Testis (tissue), 3 donors: ENCODE results near the gene BUD13. TPM values are rescaled to one million over a fixed set of nuclear protein-coding genes. Genes with fewer than 3 reads are reported as not detected.
"Not testable (repeated sequence)": the region's sequence is repeated elsewhere in the genome, so short reads cannot be mapped to it uniquely, and the experiment has no call there.

ENCODE experiments used
- DNase-seq: peaks from one replicate; pipeline ENCODE4 v3.0.0-alpha.2; 2019
- H3K27ac ChIP-seq, 2 donors: fragments of 200-600 bp; sonication (generic); one replicate each; pipeline ENCODE4 v1.5.1; 2019
- H3K27me3 ChIP-seq: fragments of 200-600 bp; sonication (generic); one replicate; pipeline ENCODE4 v1.5.1; 2019
- H3K36me3 ChIP-seq: fragments of 200-600 bp; sonication (generic); one replicate; pipeline ENCODE4 v1.5.1; 2017; ENCODE audit warnings: low read depth; ENCODE audit errors: missing control alignments
- H3K4me1 ChIP-seq: fragments of 200-600 bp; sonication (generic); one replicate; pipeline ENCODE4 v1.5.1; 2019
- H3K4me3 ChIP-seq, 2 donors: fragments of 200-600 bp; sonication (generic); one replicate each; pipeline ENCODE4 v1.5.1; 2017 to 2019
- H3K9me3 ChIP-seq: fragments of 200-600 bp; sonication (generic); one replicate; pipeline ENCODE4 v1.5.1; 2017
- CTCF ChIP-seq, 3 experiments: fragments of 450-650 bp in 2 of 3; fragments of 200-600 bp in 1 of 3; sonication (generic) in 1 of 3; IDR thresholded peaks; one replicate each; pipeline ENCODE4 v1.5.1; 2016 to 2019; ENCODE audit warnings: antibody characterized with exemption in 3 of 3, mild to moderate bottlenecking in 2 of 3, moderate library complexity in 1 of 3
- POLR2A ChIP-seq: fragments of 450-650 bp; IDR thresholded peaks from one replicate; pipeline ENCODE4 v1.6.1; 2017; ENCODE audit warnings: antibody characterized with exemption, mild to moderate bottlenecking, moderate library complexity
- WGBS, 2 donors: methylation state at CpG; one replicate each; pipeline ENCODE4 v1.1.5; 2018; 5-methylcytosine and 5-hydroxymethylcytosine counted together
- intact Hi-C: fragments of 100-400 bp; cut with DNase I; formaldehyde crosslinking; loops from one replicate; pipeline ENCODE4 v1.15.1; 2023; ENCODE audit warnings: low total_unique reads
- polyA plus RNA-seq: library from polyadenylated mRNA; stranded (reverse); fragments of 350-450 nt; fragmentation: Illumina TruSeq; extraction: RNeasy Lipid Tissue Mini Kit (QIAGEN cat#74804); gene quantifications from one replicate; pipeline ENCODE4 v1.2.3, GENCODE V29; 2014; ENCODE audit warnings: low read depth, low replicate concordance; ENCODE audit not compliant: insufficient read depth
- total RNA-seq, 2 donors: library from RNA; depleted of rRNA; stranded (reverse); fragments of >200 nt; gene quantifications; one replicate each; pipeline ENCODE4 v1.2.3, GENCODE V29; 2016

BUD13 gene
- total and polyA plus RNA-seq, 3 donors from 2014 or later = 25.9 to 47.2 (median 32.0) TPM

GRCh38 chr11:116773203-116774097 lies 663 bp upstream of the BUD13 start:
- WGBS, 2 donors = 5% methylated on average over 18 to 25 of the region's 25 CpGs
- TF ChIP-seq POLR2A (no peak), CTCF (IDR thresholded peaks at IDR 0.05) (no peak)

DNA sequence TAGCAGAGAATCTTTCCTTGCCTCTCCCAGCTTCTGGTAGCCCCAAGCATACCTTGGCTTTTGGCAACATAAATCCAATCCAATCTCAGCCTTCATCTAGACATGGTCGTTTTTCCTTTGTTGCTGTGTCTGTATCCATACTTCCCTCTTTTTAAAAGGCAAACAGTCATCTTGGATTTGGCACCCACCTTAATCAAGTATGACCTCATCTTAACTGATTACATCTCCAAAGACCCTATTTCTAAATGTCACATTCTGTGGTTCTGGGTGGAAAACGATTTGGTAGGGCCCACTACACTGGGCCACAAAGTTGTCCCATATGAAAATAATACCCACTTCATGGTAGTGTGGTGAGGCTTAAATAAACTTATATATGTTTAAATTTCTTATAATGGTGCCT lies 852 bp downstream of the BUD13 start:
- H3K27me3 ChIP-seq = no peaks in the 10 kb centered on the region
- H3K4me3 ChIP-seq = peak overlapping the region; percentile 97 to 98
- WGBS, 2 donors = 0 to 6% methylated on average over 2 of the region's 2 CpGs
- no peak for TF ChIP-seq POLR2A
- no peak for TF ChIP-seq CTCF (IDR thresholded peaks at IDR 0.05)
- H3K4me1 ChIP-seq = peaks cover 12% of the 10 kb centered on the region
- intact Hi-C loops = no loop called here
- no peak for DNase-seq
- peak overlapping the region in 1 of 2 donors; percentile 96 for H3K27ac ChIP-seq
- no peaks in the 10 kb centered on the region for H3K9me3 ChIP-seq
- no peaks in the 10 kb centered on the region for H3K36me3 ChIP-seq

More at GRCh38 chr11:116773203-116774097, 663 bp upstream of the BUD13 start:
- intact Hi-C loops = no loop called here
- Histone ChIP-seq H3K36me3 (no peaks in the 10 kb centered on the region), H3K4me3 (peak overlapping the region; percentile 97 to 98), H3K27ac (peak overlapping the region; percentile 94 to 96), H3K4me1 (peaks cover 12% of the 10 kb centered on the region), H3K27me3 (no peaks in the 10 kb centered on the region), H3K9me3 (no peaks in the 10 kb centered on the region)
- DNase-seq = peak; percentile 84

DNA sequence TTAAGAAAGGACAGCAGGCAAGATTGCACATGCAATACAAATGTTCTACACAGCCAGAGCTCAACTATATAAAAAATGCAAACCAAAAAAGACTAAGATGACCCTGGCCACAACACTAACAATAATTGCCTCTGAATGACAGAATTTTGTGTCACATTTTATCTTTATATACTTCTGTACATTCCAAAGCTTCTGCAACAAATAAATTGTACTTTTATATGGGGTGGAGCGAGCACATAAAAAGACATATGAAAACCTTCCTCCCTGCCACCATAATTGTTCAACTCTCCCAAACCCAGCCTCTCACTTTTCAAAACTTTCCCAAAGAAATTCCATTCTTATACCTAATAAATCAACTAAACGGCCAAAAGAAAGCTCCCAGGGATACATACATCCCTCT lies 10.7 kb downstream of the BUD13 start:
- intact Hi-C loops = no loop called here
- no peak overlapping the region for H3K4me3 ChIP-seq
- H3K9me3 ChIP-seq = no peaks in the 10 kb centered on the region
- H3K27ac ChIP-seq = no peak overlapping the region
- DNase-seq = no peak
- TF ChIP-seq POLR2A = no peak
- H3K4me1 ChIP-seq = no peaks in the 10 kb centered on the region
- WGBS, 2 donors = 83 to 88% methylated on average over 2 of the region's 2 CpGs
- H3K27me3 ChIP-seq = no peaks in the 10 kb centered on the region
- H3K36me3 ChIP-seq = no peaks in the 10 kb centered on the region

DNA sequence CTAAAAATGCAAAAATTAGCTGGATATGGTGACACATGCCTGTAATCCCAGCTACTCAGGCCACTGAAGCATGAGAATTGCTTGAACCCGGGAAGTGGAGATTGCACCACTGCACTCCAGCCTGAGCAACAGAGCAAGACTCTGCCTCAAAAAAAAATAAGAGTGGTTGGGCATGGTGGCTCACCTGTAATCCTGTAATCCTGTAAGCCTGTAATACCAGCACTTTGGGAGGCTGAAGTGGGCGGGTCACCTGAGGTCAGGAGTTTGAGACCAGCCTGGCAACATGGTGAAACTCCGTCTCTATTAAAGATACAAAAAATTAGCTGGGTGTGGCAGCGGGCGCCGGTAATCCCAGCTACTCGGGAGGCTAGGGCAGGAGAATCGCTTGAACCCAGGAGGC lies 16.7 kb downstream of the BUD13 start:
- H3K27ac ChIP-seq, intact Hi-C loops, DNase-seq, H3K4me3 ChIP-seq, H3K4me1 ChIP-seq, H3K9me3 ChIP-seq, H3K36me3 ChIP-seq, H3K27me3 ChIP-seq: not testable (repeated sequence)
- 89 to 93% methylated on average over 8 of the region's 8 CpGs for WGBS, 2 donors

DNA sequence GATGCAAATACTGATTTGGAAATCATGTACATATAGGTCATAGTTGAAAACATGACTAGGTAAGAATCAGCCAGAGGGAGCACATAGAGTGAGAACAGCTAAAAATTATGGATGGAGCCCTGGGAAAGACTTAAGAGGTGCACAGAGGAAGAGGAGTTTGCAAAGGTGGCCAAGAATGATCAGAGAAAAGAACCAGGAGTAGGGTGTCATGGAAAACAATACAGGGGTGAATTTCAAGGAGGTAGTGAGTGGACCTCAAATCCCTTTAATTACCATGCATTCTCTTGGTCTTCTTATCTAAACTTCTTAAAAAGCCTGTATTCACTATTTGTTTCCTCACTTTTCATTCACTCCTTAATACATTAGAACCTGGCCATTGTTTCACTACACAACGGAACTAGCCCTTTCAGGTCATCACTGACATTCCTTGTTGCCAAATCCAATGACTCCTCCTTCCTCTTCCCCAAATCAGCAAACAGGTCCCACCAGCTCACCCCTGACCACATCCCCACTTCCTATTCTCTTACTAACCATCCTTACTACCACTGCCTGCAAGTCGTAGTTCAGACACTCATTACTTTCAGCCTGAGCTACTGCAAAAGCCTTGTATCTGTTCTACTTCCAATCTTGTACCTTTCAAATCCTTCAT lies 22.6 kb downstream of the BUD13 start:
- no peaks in the 10 kb centered on the region for H3K4me1 ChIP-seq

More for the DNA sequence above, 22.6 kb downstream of the BUD13 start:
- DNase-seq = no peak
- intact Hi-C loops = no loop called here
- WGBS, 2 donors = 84 to 94% methylated on average over 2 of the region's 2 CpGs
- Histone ChIP-seq H3K27me3 (no peaks in the 10 kb centered on the region), H3K4me3 (no peak overlapping the region), H3K27ac (no peak overlapping the region), H3K36me3 (no peaks in the 10 kb centered on the region), H3K9me3 (no peaks in the 10 kb centered on the region)
- TF ChIP-seq POLR2A = no peak
- no peak for TF ChIP-seq CTCF (IDR thresholded peaks at IDR 0.05)
